H1 (cell line): Measurements from ENCODE around the gene IL9R. TPM values are rescaled to one million over a fixed set of nuclear protein-coding genes. Genes with fewer than 3 reads are reported as not detected.

Experiments used
- RAD21 ChIP-seq, 2 experiments: IDR thresholded peaks in 1 of 2; conservative IDR thresholded peaks in 1 of 2; 2 replicates each; pipeline ENCODE4 v1.6.1; 2011; ENCODE audit warnings: low read depth in 2 of 2, low read length in 2 of 2, improper control_type of control experiment in 1 of 2, inconsistent platforms in 1 of 2, mild to moderate bottlenecking in 1 of 2, moderate library complexity in 1 of 2
- TAF1 ChIP-seq: IDR thresholded peaks from 2 replicates; pipeline ENCODE4 v1.6.1; 2011; ENCODE audit warnings: mild to moderate bottlenecking, low read depth, low read length
- polyA plus RNA-seq, 7 experiments: library from polyadenylated mRNA; depleted of rRNA in 3 of 7; stranded (reverse) in 5 of 7; unstranded in 2 of 7; fragments of >200 nt in 5 of 7; fragments of 200-250 nt in 2 of 7; gene quantifications; 1 replicate in 5 of 7; 2 replicates in 1 of 7; 4 replicates in 1 of 7; pipeline versions ENCODE4 v1.2.1 to v1.2.3, GENCODE V29; 2011 to 2013; ENCODE audit warnings: missing spikeins in 2 of 7, mixed read lengths in 2 of 7
- total RNA-seq: library from RNA; stranded (reverse); fragmentation: NEBNext Ultra II Directional; extraction: Animal tissue kit (Norgen Biotek cat#: 25700); gene quantifications from 2 replicates; pipeline ENCODE4 v1.2.1, GENCODE V29; 2021
- TF ChIP-seq, protein P1 (sequence below): fragments of 300-600 bp; sonication (generic); IDR thresholded peaks from 2 replicates; pipeline ENCODE4 v1.7.1; 2012; ENCODE audit warnings: low read length, moderate library complexity, mild to moderate bottlenecking, inconsistent platforms; ENCODE audit not compliant: insufficient replicate concordance

The IL9R gene
- total and polyA plus RNA-seq, 2 of the 8 experiments (the other 6 are each of a cell fraction or from before 2014, with no cell fraction given) = 0.14 to 0.28 TPM

DNA sequence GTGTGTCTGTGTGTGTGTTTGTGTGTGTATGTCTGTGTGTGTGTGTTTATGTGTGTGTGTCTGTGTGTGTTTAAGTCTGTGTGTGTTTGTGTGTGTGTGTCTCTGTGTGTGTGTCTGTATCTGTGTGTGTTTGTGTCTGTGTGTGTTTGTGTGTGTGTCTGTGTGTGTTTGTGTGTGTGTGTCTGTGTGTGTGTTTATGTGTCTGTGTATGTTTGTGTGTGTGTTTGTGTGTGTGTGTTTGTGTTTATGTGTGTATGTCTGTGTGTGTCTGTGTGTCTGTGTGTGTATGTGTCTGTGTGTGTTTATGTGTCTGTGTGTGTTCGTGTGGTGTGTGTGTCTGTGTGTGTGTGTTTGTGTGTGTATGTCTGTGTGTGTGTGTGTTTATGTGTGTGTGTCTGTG, 11.4 kb downstream of the IL9R start (continued):
- TF ChIP-seq, protein P1, sequence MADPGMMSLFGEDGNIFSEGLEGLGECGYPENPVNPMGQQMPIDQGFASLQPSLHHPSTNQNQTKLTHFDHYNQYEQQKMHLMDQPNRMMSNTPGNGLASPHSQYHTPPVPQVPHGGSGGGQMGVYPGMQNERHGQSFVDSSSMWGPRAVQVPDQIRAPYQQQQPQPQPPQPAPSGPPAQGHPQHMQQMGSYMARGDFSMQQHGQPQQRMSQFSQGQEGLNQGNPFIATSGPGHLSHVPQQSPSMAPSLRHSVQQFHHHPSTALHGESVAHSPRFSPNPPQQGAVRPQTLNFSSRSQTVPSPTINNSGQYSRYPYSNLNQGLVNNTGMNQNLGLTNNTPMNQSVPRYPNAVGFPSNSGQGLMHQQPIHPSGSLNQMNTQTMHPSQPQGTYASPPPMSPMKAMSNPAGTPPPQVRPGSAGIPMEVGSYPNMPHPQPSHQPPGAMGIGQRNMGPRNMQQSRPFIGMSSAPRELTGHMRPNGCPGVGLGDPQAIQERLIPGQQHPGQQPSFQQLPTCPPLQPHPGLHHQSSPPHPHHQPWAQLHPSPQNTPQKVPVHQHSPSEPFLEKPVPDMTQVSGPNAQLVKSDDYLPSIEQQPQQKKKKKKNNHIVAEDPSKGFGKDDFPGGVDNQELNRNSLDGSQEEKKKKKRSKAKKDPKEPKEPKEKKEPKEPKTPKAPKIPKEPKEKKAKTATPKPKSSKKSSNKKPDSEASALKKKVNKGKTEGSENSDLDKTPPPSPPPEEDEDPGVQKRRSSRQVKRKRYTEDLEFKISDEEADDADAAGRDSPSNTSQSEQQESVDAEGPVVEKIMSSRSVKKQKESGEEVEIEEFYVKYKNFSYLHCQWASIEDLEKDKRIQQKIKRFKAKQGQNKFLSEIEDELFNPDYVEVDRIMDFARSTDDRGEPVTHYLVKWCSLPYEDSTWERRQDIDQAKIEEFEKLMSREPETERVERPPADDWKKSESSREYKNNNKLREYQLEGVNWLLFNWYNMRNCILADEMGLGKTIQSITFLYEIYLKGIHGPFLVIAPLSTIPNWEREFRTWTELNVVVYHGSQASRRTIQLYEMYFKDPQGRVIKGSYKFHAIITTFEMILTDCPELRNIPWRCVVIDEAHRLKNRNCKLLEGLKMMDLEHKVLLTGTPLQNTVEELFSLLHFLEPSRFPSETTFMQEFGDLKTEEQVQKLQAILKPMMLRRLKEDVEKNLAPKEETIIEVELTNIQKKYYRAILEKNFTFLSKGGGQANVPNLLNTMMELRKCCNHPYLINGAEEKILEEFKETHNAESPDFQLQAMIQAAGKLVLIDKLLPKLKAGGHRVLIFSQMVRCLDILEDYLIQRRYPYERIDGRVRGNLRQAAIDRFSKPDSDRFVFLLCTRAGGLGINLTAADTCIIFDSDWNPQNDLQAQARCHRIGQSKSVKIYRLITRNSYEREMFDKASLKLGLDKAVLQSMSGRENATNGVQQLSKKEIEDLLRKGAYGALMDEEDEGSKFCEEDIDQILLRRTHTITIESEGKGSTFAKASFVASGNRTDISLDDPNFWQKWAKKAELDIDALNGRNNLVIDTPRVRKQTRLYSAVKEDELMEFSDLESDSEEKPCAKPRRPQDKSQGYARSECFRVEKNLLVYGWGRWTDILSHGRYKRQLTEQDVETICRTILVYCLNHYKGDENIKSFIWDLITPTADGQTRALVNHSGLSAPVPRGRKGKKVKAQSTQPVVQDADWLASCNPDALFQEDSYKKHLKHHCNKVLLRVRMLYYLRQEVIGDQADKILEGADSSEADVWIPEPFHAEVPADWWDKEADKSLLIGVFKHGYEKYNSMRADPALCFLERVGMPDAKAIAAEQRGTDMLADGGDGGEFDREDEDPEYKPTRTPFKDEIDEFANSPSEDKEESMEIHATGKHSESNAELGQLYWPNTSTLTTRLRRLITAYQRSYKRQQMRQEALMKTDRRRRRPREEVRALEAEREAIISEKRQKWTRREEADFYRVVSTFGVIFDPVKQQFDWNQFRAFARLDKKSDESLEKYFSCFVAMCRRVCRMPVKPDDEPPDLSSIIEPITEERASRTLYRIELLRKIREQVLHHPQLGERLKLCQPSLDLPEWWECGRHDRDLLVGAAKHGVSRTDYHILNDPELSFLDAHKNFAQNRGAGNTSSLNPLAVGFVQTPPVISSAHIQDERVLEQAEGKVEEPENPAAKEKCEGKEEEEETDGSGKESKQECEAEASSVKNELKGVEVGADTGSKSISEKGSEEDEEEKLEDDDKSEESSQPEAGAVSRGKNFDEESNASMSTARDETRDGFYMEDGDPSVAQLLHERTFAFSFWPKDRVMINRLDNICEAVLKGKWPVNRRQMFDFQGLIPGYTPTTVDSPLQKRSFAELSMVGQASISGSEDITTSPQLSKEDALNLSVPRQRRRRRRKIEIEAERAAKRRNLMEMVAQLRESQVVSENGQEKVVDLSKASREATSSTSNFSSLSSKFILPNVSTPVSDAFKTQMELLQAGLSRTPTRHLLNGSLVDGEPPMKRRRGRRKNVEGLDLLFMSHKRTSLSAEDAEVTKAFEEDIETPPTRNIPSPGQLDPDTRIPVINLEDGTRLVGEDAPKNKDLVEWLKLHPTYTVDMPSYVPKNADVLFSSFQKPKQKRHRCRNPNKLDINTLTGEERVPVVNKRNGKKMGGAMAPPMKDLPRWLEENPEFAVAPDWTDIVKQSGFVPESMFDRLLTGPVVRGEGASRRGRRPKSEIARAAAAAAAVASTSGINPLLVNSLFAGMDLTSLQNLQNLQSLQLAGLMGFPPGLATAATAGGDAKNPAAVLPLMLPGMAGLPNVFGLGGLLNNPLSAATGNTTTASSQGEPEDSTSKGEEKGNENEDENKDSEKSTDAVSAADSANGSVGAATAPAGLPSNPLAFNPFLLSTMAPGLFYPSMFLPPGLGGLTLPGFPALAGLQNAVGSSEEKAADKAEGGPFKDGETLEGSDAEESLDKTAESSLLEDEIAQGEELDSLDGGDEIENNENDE = no peak
- TF ChIP-seq RAD21 (IDR thresholded peaks at IDR 0.05 in 1 of 2, conservative IDR thresholded peaks at IDR 0.05 in 1 of 2; ENCODE audit: low read depth in 2 of 2, low read length in 2 of 2) (no peak), TAF1 (no peak)
